ENCODE measurements around the gene RAD23A.

DNA sequence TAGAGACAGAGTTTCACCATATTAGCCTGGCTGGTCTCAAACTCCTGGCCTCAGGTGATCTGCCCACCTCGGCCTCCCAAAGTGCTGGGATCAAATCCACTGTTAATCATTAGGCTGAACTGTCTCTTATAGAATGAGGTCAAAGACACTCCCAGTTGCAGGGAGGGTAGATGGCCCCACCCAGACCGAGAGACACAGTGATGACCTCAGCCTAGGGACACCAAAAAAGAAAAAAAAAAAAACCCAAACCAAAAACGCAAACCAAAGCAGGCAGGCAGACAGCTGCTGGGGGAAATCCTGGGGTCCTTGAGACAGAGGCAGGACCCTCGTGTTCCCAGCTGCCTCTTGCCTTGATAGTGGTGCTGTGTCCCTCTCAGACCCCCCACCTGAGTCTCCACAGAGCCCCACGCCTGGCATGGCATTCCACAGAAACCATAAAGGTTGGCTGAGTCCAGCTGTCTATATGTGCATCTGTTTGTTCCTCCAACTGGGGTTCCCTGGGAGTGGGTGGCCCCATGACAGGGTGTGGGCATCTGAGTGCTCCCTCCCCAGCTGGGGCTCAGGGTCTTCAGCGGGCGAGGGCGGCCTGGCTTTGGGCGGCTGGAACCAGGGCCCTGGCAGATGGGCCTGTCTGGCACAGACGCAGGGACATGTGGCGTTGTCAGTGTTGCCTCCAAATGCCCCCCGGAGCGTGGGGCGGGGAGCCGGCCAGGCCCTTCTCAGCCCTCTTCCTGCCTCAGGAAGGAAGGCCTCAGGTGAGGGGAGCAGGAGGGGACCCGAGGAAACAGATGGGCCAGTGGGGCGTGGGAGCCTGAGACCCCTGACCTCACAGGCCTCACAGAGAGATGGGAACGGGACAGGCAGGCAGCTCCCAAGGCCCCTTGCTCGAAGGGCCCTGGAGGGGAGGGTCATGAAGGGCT, 28.9 kb downstream of the RAD23A start:
- TF ChIP-seq CTCF (IDR thresholded peaks at IDR 0.05) (no peak), EZH2 (IDR thresholded peaks at IDR 0.05) (no peak)

Measured in neural progenitor cell (in vitro differentiated cells).